Activated CD8-positive, alpha-beta memory T cell treated with anti-CD3 and anti-CD28 coated beads for 1 hour (primary cell): ENCODE results near the gene SORBS2.

Source experiments
- DNase-seq, 2 donors: peaks; one replicate each; pipeline ENCODE4 v3.0.0-alpha.2; 2020; ENCODE audit warnings: low read depth in 1 of 2; ENCODE audit errors: extremely low read depth in 1 of 2

Gene SORBS2

DNA sequence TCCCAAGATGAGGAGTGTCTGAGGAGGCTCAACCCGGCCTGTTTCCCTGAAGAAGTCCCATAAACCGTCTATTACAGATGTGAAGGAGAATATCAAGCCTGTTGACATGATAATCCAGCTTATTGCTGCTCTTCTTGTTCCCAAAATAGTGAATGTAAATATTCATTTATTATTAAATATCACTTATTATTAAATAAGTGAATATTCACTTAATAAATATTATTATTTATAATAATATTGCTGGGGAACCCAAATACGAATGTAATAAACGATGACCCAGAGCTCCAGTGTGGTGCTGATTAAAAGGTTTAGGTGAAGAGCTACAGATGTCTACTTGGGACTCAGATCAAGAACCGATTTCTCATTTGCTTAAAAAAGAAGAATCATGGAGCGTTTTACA lies 23.8 kb upstream of the SORBS2 start:
- DNase-seq = no peak

- no peak for DNase-seq
These were observed 23.3 kb upstream of the SORBS2 start for GRCh38 chr4:185835336-185835735.

DNA sequence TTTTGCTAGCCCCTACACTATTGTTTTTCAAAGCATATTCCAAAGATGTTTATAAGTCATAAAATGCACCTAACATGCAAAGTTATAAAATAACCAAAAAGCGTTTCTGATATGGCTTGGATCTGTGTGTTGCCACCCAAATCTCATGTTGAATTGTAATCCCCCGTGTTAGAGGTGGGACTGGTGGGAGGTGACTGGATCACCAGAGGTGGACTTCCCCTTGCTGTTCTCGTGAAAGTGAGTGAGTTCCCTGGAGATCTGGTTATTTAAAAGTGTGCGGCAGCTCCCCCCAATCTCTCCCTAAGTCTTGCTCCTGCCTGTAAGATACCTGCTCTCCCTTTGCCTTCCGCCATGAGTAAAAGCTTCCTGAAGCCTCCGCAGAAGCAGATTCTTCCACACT lies 22.8 kb upstream of the SORBS2 start:
- no peak for DNase-seq

DNA sequence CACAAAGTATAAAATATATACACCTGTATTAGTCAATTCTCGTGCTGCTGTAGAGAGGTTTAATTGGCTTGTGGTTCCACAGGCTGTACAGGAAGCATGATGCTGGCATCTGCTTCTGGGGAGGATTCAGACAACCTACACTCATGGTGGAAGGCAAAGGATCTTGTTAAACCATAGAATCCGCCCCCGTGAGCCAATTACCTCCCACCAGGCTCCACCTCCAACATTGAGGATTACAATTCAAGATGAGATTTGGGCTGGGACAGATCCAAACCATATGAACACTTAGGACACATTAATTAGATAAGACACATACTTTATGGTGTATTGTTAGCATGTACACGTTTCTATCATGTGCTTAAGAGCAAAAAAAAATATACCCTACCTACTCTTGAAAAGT lies 22.1 kb upstream of the SORBS2 start:
- no peak for DNase-seq

DNA sequence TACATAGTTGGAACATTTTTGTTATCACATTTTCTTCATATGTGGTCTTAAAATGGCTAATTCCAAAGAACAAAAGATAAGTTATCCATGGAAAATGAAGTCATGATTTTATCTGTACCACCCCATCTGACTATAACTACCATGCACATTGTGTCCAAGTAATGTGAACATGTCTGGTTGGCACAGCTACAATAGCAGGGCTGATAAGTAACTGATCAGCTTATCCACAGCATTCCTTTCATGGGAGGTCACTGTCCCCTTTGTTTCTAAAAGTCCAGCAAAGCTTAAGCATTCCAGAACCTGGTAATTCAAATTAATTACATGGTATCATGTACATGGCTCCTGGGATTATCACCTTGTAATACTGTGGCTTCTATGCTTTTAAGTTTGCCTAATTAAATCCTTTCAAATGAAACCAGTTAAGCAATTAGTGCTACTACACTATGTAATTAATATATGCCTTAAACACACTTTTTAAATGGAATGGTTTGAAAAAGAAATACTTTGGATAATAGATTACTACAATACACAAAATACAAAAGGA lies 21.1 kb upstream of the SORBS2 start:
- DNase-seq = no peak

DNA sequence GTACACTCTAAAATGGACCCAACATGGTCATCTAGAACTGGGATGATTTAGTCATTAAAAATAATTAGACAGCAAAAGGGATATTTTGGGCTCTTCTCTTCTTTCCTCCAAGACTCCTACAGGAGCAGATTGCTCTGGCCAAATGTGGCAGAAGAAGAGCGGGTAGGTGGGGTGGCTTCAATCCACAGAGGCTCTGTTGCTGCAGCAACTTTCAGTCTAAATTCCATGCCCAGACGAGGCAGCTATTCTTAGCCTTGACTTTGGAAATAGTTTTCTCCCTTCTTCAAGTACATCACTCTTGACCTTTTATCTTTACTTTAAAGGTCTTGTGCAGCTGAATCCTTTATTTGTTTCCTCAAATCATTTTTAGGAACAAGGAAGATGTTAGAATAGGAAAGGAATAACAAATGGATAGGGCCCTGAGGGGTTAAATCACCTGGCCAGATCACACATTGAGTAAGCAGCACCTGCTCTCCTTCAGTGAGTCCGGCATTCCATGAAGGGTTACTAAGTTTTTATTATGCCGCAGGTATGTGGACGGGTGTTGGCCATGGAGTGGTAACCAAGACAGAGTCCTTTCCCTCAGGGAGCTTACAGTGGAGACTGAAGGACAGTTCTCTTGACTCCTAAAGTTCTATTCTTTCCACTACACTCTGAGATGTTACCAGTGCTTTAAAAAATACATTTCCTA lies 19.3 kb upstream of the SORBS2 start:
- DNase-seq = no peak

DNA sequence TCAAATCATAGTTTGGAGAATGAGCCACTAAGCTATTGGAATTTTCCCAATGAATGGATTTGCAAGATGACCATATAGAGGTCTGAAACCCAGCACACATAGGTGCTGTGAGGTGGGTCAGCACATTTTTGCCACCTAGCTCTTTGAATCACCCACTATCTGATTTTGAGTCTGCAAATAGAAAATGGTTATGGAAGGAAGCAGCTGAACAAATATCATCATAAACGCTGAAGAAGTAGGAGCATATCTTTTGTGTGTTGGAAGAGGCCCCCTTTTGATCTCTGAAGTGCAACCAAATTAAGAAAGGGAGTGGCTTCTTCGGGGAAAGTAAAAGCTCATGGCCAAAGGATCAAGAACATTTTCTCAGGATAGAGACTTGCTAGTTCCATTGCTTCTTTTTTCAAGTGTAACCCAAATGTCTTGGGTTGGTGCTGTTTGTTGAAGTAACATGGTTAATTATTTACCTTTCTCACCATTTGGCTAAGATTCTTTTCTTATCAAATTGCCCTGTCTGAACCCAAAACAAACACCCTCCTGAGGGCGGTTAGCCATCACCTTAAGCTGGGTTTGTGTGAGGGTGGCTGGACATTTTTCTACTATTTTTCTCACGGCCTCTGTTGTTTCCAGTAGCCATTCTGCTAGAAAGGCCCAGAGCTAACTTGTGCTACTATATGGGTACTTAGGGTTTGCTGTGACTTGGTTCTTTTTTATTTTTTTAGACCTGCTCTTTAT lies 18.4 kb upstream of the SORBS2 start:
- DNase-seq = no peak

GRCh38 chr4:185826381-185826780 lies 14.4 kb upstream of the SORBS2 start:
- no peak for DNase-seq

DNA sequence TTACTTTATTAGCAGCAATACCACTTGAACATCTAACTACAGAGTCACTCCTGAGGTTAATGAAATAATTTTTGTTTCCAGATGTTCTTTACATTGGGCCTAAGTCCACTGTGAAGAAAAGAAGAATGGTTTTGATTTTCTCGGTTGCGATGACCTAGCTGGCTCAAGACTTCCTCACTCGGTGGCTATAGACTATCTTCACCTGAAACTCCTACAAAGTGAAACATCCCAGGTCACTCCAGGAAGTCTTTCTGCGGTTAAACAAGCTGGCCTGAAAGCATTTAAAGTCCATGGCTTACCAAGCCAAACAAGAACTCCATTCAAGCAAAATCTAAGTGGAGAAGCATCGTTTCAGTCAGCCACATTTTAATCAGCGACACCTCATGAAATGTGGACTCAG lies 13.7 kb upstream of the SORBS2 start:
- no peak for DNase-seq

DNA sequence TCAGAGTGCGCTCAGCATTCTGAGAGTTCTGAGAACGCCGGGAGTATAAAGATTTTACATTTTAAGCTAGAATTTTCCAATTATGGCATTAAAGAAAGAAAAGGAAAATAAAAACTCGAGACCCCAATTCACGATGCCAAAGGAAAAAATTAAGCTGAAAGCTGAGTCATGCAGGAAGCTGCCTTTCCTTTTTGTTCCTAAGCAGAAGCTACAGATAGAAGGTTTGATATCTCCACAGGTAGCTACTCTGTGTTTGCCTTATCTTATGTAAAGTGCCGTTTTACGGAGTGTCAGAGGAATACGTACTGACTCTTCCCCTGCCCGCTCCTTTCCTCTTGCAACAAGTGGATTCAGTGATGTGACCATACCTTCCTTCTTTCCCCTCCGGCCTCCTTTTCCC lies 10.8 kb upstream of the SORBS2 start:
- DNase-seq = no peak

DNA sequence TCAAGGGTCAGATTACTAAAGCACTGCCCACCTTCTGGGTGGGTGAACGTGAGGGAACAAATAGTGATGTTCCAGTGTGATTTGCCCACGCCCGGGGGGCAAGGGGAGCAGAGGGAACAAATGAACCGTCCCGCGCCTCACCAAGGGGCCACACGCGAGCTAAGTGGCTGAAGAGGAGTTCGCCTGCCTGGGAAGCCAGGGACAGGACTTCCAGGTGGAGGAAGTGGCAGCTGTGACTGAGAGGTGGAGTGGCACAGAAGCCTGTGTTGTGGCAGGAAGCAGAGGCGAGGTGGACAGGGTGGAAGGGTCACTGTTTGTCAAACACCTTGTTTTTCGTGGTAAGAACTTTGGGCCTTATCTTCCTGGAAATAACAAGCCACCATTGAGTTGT lies 9.0 kb upstream of the SORBS2 start:
- DNase-seq = no peak

DNA sequence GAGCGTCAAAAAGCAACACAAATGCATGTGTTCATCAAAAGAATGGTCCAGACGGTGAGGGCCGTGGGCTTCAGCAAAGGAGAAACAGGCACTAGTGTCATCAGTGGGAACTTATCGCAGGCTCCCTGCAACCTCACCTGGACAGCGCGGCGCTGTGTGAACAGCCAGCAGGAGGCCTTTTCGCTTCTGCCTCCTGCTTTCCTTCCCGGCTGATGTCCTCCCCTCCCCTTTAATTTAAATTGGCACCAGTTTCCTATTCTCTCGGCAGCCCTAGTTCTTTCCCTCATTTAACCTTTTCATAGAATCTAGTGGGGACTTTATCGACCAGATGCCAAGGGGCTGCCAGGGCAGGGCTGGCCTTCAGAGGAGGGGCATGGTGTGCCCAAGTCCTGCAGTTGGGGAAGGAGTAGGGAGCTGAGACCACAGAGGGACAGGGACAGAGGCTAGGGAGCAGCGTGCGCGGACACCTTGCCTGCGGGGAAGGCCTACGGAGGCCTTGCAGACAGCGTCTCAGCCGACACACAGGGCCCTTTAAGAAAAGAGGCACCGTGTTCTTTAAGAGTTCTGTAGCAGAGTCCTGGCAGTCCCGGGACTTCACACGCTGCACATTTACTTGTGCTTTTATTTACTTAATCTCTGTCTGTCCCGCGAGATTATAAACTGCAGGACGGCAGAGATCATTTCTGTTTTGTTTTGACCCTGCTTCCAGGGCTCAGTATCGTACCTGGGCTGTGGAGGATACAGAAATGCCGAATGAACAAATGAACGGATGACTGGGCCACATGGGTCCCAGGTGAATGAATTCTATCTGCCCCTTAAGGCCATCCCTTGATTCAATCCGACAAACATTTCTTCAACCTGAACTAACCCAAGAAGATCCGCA lies 8.4 kb upstream of the SORBS2 start:
- DNase-seq = no peak

- no peak for DNase-seq
These were observed 7.2 kb upstream of the SORBS2 start for GRCh38 chr4:185819144-185819543.

- DNase-seq = no peak
These were observed 5.4 kb upstream of the SORBS2 start for GRCh38 chr4:185817403-185817818.

DNA sequence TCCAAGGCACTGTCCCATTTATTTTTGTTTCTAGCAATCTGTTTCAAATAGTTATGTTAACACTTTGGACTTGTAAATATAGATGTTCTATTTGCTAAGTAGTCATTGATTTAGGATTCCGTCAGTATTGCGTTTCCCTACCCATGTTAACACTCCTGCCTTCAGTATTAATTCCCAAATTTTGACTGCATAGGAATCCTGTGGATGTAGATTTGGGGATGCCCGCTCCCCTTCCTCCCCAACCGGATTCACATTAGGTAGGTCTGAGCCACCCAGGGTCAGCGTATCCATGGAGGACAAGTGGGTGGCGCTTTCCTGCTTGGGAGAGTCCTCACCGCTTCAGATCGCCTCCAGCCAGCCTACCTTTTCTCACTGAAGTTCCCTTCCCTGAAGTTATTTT lies 1.1 kb upstream of the SORBS2 start:
- no peak for DNase-seq

- no peak for DNase-seq
These were observed 1.1 kb downstream of the SORBS2 start for GRCh38 chr4:185810746-185811508.

DNA sequence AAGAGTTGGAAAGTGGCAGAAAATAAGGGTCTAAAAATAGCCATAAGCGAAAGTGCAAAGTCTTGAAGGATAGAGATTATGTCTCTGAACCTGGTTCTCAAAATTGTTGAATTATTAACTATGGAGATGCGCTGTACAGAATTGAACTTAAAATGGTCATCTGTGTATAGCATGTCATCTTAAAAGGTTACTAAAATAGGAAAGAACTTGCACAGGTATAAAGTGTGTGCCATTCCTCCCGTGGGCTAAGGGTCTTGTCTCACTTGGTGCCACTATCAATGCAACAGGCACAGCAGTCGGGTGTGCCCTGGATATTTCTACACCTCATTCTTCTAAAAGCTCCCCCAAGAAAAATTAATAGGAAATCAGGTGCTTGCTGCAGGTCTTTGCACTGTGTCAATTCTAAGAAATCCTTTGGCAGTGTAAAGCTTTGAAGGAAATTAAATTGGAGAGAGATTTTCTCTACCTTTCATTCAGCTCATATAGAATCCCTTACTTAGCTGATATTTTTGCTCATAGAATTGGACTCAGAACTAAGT lies 2.4 kb downstream of the SORBS2 start:
- no peak for DNase-seq

GRCh38 chr4:185809121-185809520 lies 2.9 kb downstream of the SORBS2 start:
- no peak for DNase-seq

DNA sequence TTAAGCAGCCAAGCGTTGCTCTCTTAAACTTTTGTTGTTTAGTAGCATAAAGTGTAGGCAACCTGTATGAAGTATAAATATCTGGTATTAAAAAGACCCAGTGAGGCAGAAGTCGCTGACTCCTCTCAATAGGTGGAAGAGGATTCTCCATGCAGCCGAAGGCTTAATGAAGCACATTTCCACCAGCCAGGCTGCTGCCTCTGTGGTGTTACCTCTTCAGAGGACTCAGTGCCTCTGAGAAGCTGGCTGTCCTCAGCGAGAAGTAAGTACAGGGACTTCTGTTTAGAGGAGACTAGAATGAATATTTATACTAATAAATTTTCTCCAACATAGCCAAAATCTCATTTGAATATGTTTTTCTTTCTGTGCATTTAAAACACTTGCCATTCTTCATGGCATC lies 6.0 kb downstream of the SORBS2 start:
- no peak for DNase-seq

DNA sequence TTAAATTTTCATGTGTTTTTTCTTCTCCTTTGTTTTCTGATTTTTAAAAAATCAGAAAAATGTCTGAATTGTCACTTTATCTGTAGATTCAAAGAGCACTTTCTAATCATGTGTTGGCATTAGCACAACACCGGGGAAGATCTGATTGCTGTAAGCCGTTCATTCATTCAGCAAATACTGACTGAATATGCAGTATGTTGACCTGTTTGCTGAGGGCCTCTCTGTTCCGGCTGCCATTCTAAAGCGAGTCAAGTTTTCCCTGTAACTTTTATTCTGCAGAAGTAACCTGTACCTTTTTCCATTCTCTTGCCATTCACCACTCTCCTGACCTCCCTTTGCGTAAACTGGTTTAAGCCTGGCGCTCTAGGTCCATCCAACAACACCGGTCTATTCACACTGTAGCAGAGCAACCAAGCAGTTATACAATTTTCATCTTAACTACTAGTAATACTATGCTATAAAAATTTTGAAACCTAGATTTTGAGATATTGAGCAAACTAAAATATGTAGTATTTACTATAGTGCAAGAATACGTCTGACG lies 6.7 kb downstream of the SORBS2 start:
- DNase-seq = no peak
